ENCODE results near the gene MED31.
A peak's percentile ranks its signal among the peaks of the same experiment; 100 is the strongest.
"Not testable (repeated sequence)": the region's sequence is repeated elsewhere in the genome, so short reads cannot be mapped to it uniquely, and the experiment has no call there.

Gene MED31

GRCh38 chr17:6677158-6677831 lies 25.9 kb upstream of the MED31 start:
- DNase-seq, result no peak

- no peak for DNase-seq
These were observed 25.4 kb upstream of the MED31 start for GRCh38 chr17:6676802-6677157.

GRCh38 chr17:6675201-6675825 lies 23.9 kb upstream of the MED31 start:
- no peak for DNase-seq

- DNase-seq, result no peak
These were observed 23.2 kb upstream of the MED31 start for GRCh38 chr17:6674586-6674985.

GRCh38 chr17:6671431-6671830 lies 20.0 kb upstream of the MED31 start:
- no peak for DNase-seq

- DNase-seq, result no peak
These were observed 19.6 kb upstream of the MED31 start for GRCh38 chr17:6670999-6671398.

GRCh38 chr17:6670571-6670970 lies 19.2 kb upstream of the MED31 start:
- DNase-seq, result no peak

- no peak for DNase-seq
These were observed 18.2 kb upstream of the MED31 start for GRCh38 chr17:6669479-6670212.

GRCh38 chr17:6668727-6669425 lies 17.5 kb upstream of the MED31 start:
- DNase-seq, result no peak

- DNase-seq, result no peak
These were observed 16.8 kb upstream of the MED31 start for GRCh38 chr17:6668219-6668618.

- no peak for DNase-seq
These were observed 16.1 kb upstream of the MED31 start for GRCh38 chr17:6667516-6667915.

GRCh38 chr17:6666557-6666956 lies 15.2 kb upstream of the MED31 start:
- DNase-seq, result no peak

GRCh38 chr17:6666077-6666521 lies 14.7 kb upstream of the MED31 start:
- peak in 52 of 58 donors; percentile 6 to 86 (median 52) for DNase-seq

GRCh38 chr17:6663200-6663599 lies 11.8 kb upstream of the MED31 start:
- DNase-seq, result not testable (repeated sequence)

GRCh38 chr17:6661464-6661848 lies 10.1 kb upstream of the MED31 start:
- DNase-seq, result no peak

GRCh38 chr17:6660805-6661463 lies 9.5 kb upstream of the MED31 start:
- peak in 4 of 58 donors; percentile 3 to 33 (median 20) for DNase-seq

GRCh38 chr17:6660101-6660500 lies 8.7 kb upstream of the MED31 start:
- no peak for DNase-seq

GRCh38 chr17:6658411-6658810 lies 7.0 kb upstream of the MED31 start:
- not testable (repeated sequence) for DNase-seq

GRCh38 chr17:6657633-6658287 lies 6.4 kb upstream of the MED31 start:
- DNase-seq, result no peak

- not testable (repeated sequence) for DNase-seq
These were observed 5.6 kb upstream of the MED31 start for GRCh38 chr17:6656797-6657632.

Data from anterior cingulate cortex (tissue), 58 donors.